Brain microvascular endothelial cell (primary cell): ENCODE measurements around the gene TARBP2.

ENCODE experiments used
- DNase-seq: peaks from one replicate; pipeline ENCODE4 v3.0.0-alpha.2; 2020
- H3K27ac ChIP-seq: fragments of 250-450 bp; sonication (Bioruptor Pico); 2 replicates; pipeline ENCODE4 v1.5.1; 2020; ENCODE audit warnings: mild to moderate bottlenecking, moderate library complexity
- H3K27me3 ChIP-seq: fragments of 250-450 bp; sonication (Bioruptor Pico); replicated peaks from 2 replicates; pipeline ENCODE4 v1.5.1; 2020; ENCODE audit warnings: mild to moderate bottlenecking
- H3K36me3 ChIP-seq: fragments of 250-450 bp; sonication (Bioruptor Pico); replicated peaks from 2 replicates; pipeline ENCODE4 v1.5.1; 2020; ENCODE audit warnings: mild to moderate bottlenecking
- H3K4me3 ChIP-seq: 2 replicates; pipeline ENCODE4 v1.5.1; 2011; ENCODE audit warnings: low read depth, mild to moderate bottlenecking, control low read depth, low read length, moderate library complexity
- in situ Hi-C: cut with HindIII; loops from 2 replicates; pipeline ENCODE4 v1.10.0; 2017; ENCODE audit warnings: low sequenced_read_pairs, low pct_ligation_motif_present
- TF ChIP-seq, protein P1 (sequence below): IDR thresholded peaks from 2 replicates; pipeline ENCODE4 v1.5.1; 2011; ENCODE audit warnings: low read depth, mild to moderate bottlenecking, moderate library complexity, low read length, control low read depth, inconsistent platforms; ENCODE audit errors: missing control alignments

TARBP2 gene

DNA sequence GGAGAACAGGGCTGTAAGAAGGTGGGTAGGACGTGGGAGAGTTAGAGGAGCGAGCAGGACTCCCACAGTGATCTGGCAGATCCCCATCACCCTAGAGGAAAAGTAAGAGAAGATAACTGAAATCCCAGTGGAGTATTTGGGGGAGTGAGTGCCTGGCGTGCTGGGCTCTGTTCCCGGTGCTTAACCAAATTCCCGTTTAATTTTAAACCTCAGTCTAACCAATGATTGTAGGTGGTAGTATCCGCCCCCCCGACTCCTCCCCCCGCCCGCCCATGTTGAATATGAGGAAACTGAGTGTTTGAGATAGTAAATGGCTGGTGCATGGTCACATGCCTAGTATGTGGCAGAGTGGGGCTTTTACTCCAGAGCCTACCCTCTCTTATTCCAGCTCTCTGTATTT lies 1.2 kb downstream of the TARBP2 start:
- in situ Hi-C loops, result no loop called here
- TF ChIP-seq, protein P1, sequence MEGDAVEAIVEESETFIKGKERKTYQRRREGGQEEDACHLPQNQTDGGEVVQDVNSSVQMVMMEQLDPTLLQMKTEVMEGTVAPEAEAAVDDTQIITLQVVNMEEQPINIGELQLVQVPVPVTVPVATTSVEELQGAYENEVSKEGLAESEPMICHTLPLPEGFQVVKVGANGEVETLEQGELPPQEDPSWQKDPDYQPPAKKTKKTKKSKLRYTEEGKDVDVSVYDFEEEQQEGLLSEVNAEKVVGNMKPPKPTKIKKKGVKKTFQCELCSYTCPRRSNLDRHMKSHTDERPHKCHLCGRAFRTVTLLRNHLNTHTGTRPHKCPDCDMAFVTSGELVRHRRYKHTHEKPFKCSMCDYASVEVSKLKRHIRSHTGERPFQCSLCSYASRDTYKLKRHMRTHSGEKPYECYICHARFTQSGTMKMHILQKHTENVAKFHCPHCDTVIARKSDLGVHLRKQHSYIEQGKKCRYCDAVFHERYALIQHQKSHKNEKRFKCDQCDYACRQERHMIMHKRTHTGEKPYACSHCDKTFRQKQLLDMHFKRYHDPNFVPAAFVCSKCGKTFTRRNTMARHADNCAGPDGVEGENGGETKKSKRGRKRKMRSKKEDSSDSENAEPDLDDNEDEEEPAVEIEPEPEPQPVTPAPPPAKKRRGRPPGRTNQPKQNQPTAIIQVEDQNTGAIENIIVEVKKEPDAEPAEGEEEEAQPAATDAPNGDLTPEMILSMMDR, result no peak
- no peak for DNase-seq
- no peak overlapping the region for H3K27ac ChIP-seq
- peaks cover 13% of the 10 kb centered on the region for H3K36me3 ChIP-seq
- no peaks in the 10 kb centered on the region for H3K27me3 ChIP-seq
- no peak overlapping the region for H3K4me3 ChIP-seq

DNA sequence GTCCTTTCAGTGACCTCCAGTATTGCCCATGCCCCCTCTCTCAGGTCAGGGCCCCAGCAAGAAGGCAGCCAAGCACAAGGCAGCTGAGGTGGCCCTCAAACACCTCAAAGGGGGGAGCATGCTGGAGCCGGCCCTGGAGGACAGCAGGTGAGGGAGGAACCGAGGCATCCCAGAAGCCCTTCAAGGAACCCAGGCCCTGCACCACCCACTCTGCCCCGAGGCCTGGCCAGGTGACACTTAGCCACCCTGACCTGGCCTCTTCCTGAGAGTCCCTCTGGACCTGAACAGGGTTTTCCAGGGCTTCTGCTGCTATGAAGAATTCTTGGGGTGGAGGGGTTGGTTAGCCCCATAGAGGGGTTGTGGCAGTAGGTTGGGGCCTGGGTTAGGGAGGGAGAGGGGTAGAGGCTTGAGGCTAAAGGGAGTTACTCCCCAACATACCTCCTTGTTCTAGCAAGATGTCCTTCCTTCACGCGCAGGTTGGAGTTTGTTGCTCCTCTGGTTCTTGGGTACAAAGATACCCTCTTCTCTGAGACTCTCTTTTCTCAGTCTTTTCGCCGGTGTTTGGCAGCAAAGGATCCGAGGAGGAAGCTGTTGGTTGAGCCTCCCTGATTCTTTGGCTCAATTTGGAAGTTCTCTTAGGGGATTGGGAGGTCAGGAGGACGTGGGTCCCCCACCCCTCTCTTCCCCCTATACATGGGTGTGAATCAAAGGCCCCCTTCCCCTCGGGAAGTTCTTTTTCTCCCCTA lies 2.1 kb downstream of the TARBP2 start:
- Histone ChIP-seq H3K36me3 (peaks cover 16% of the 10 kb centered on the region), H3K27ac (no peak overlapping the region), H3K4me3 (no peak overlapping the region), H3K27me3 (no peaks in the 10 kb centered on the region)
- no peak for DNase-seq
- TF ChIP-seq, protein P1, result no peak
- in situ Hi-C loops, result no loop called here

DNA sequence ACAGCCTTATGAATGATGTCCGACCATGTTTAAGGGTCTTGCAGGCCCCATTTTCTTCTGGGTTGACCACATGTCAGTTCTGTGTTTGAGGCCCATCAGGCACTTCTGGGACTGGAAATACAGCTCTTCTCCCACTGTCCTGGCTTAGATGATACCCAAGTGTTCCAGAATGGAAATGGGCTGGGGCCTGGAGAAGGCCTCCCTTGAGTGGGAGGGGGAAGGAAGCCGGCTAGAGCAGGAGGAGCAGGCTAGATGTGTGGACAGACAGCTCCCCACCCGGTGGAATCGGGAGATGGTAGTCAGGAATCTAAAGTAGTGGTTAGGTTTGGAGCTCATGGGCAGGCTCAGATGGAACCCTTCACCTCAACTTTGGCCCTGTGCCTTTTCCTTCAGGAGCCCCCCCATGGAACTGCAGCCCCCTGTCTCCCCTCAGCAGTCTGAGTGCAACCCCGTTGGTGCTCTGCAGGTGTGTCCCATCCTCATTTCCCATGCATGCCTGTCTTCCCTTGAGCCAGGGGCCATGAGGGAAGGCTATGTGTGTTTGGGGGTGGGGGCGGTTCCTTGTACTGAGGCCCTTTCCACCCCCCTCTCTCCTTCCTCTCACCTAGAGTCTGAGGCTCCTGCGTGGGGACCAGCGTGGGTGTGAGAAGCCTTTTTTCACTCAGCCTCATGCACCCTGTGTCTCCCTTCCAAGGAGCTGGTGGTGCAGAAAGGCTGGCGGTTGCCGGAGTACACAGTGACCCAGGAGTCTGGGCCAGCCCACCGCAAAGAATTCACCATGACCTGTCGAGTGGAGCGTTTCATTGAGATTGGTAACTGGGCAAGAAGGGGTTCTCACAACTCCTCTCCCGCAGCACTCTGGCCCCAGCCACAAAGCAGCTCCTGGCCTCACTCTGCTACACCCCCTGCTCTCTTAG lies 3.2 kb downstream of the TARBP2 start:
- H3K27me3 ChIP-seq, result no peaks in the 10 kb centered on the region
- H3K36me3 ChIP-seq, result peaks cover 16% of the 10 kb centered on the region
- no peak overlapping the region for H3K4me3 ChIP-seq
- in situ Hi-C loops, result no loop called here
- TF ChIP-seq, protein P1, result no peak
- no peak overlapping the region for H3K27ac ChIP-seq
- no peak for DNase-seq

DNA sequence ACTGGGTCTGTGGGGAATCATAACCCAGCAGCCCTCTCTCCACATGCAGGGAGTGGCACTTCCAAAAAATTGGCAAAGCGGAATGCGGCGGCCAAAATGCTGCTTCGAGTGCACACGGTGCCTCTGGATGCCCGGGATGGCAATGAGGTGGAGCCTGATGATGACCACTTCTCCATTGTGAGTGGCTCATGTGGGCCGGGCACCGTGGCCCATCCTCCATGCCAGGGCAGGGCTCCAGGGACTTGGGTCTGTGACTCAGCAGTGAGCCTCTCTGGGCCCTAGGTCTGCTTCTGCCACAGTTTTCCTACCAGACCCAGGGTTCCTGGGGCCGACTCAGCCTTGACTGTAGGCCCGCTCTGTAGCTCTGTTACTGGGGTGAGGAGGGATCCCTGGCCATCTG lies 4.0 kb downstream of the TARBP2 start:
- no peaks in the 10 kb centered on the region for H3K27me3 ChIP-seq
- in situ Hi-C loops, result no loop called here
- no peak overlapping the region for H3K27ac ChIP-seq
- TF ChIP-seq, protein P1, result no peak
- H3K36me3 ChIP-seq, result peaks cover 16% of the 10 kb centered on the region
- no peak for DNase-seq
- no peak overlapping the region for H3K4me3 ChIP-seq

DNA sequence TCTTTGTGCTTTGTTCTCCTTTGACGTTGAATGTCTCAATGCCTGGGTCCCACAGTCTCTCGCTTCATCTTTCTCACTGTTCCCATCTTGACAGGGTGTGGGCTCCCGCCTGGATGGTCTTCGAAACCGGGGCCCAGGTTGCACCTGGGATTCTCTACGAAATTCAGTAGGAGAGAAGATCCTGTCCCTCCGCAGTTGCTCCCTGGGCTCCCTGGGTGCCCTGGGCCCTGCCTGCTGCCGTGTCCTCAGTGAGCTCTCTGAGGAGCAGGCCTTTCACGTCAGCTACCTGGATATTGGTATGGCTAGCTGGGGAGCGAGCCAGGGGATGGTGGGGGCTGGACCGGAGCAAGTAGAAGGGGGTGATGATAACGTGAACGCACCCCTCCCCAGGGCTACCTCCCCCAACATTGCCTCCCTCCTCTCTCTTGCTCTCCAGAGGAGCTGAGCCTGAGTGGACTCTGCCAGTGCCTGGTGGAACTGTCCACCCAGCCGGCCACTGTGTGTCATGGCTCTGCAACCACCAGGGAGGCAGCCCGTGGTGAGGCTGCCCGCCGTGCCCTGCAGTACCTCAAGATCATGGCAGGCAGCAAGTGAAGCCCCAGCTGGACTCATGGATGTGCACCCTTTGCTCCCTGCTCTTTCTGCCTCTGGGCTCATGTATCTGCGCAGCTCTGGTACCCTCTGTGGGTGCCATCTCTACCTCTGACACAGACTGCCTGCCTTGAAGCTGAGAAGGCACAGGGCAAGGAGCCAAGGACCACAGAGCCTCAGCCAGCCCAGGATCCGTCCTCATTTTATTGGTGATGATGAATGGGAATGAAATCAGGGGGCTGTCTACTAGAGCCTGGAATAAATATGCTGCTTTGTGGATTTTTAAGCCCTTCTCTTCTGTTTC lies 4.7 kb downstream of the TARBP2 start:
- no peaks in the 10 kb centered on the region for H3K27me3 ChIP-seq
- in situ Hi-C loops, result no loop called here
- TF ChIP-seq, protein P1, result no peak
- H3K4me3 ChIP-seq, result no peak overlapping the region
- DNase-seq, result no peak
- H3K36me3 ChIP-seq, result peaks cover 22% of the 10 kb centered on the region
- H3K27ac ChIP-seq, result no peak overlapping the region
